Globus pallidus (tissue), 1 donor: ENCODE measurements around the gene CHD6.

Source experiments
- DNase-seq: peaks from one replicate; pipeline ENCODE4 v3.0.0-alpha.2; 2015; ENCODE audit warnings: low spot score

CHD6 gene

DNA sequence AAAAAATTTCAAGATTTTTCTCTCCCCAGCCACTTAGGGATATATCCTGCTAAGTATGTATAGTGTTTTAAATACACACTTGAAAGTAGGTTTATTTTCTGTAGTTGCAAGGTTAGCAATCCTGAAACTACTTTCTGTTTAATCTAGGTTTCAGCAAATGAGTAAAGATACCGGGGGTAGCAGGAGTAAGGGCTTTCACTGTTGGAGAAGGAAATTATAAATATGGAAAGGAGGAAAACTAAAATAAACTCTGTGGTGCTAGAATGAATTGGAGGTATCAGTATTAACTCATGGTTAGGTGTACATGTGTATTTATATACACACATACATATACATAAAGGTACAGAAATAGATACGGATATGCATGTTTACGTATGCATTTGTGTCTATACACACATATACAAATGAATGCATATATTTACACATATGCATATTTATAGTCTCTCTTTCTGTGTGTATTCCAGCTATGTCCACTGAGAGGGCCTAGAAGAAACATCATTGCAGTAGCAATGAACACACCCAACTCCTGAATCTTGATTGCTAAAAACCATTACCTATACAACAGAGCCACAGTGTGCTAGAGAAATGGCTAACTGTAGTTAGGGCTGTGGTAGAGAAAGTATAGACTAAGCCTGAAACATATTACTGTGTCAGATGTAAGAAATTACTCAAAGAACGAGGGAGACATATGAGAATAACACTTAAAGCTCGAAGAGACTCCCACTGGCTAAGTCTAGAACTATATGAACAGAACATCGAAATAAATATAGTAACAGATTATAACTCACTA, 155.6 kb downstream of the CHD6 start:
- no peak for DNase-seq

- DNase-seq: no peak
These were observed 159.4 kb downstream of the CHD6 start for GRCh38 chr20:41458761-41459160.

- no peak for DNase-seq
These were observed 160.9 kb downstream of the CHD6 start for GRCh38 chr20:41457173-41457857.

DNA sequence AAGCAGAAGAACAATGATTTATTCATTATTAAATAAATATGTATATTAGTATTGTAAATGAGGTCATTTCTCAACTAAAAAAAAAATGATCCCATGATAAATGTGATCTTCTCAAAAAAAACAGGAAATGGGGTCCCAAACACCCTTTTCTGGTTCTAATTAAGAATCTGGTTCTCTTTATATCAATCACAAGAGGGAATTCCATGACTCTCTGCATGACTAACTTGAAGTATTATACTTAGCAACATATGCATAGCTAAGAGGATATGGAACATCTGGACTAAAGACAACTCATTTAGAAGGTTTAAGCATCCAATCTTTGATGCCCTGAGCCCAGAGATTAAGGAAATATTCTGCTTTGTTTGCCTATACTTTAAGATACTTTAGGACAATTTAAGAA, 161.8 kb downstream of the CHD6 start:
- no peak for DNase-seq

DNA sequence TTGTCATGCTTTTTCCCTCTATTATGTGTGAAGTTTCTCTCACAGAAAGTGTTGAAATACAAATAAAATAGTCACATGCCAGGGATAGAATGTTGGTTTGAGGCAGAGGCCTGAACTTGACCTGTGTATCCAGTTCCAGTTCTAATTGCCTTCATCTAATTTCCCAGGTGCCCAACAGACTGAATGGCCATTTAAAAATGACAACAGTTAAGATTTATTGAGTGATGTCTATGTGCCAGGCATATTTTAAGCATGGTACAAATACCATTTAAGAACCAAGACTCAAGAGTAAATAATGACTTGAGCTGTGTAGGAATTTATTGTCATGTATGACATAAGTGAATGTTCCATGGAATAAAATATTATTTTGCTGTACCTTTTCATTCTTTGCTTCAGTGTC, 163.9 kb downstream of the CHD6 start:
- DNase-seq: no peak

GRCh38 chr20:41453010-41453950, 164.9 kb downstream of the CHD6 start:
- DNase-seq: no peak

GRCh38 chr20:41452226-41452625, 166.0 kb downstream of the CHD6 start:
- DNase-seq: no peak

- DNase-seq: no peak
These were observed 171.2 kb downstream of the CHD6 start for GRCh38 chr20:41447006-41447405.

- DNase-seq: no peak
These were observed 171.7 kb downstream of the CHD6 start for GRCh38 chr20:41446456-41446855.

GRCh38 chr20:41444821-41445220, 173.4 kb downstream of the CHD6 start:
- no peak for DNase-seq

- peak; percentile 11 for DNase-seq
These were observed 174.5 kb downstream of the CHD6 start for GRCh38 chr20:41443691-41444090.

DNA sequence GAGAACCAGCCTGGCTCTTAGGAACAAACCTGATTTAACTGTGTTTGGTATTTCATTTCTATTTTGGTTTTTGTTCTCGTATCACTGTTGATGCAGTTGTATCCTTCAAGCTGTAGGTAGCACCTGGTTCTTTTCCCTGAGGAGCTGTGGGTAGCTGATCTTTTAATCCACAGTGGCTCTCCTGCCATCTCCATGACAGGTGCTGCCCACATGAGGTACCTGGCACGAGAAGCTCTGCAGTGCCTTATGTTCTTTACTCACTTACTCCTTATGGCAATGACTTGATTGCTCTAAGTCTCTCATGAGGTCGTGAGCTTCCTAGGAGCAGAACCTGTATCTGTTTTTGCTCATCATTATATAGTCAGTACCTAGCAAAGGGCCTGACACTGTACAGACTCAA, 177.3 kb downstream of the CHD6 start:
- no peak for DNase-seq

- no peak for DNase-seq
These were observed 180.3 kb downstream of the CHD6 start for GRCh38 chr20:41437836-41438235.

GRCh38 chr20:41436679-41437078, 181.5 kb downstream of the CHD6 start:
- no peak for DNase-seq

DNA sequence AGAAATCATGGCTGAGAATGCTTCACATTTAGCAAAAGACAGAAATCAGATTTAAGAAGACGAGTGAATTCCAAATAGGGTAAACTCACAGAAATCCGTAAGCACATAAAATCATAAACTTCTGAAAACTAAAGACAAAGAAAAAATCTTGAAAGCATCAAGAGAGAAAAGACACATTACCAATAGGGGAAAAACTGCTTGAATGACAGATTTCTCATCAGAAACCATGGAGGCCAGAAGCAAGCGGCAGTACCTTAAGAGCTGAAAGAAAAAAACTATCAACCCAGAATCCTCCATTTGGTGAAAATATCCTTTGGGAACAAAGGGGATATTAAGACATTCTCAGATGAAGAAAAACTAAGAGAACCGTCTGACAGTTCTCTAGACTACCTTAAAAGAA, 185.0 kb downstream of the CHD6 start:
- no peak for DNase-seq

- no peak for DNase-seq
These were observed 185.4 kb downstream of the CHD6 start for GRCh38 chr20:41432746-41433145.

- DNase-seq: no peak
These were observed 189.9 kb downstream of the CHD6 start for GRCh38 chr20:41428285-41428684.

- DNase-seq: no peak
These were observed 190.3 kb downstream of the CHD6 start for GRCh38 chr20:41427833-41428232.

DNA sequence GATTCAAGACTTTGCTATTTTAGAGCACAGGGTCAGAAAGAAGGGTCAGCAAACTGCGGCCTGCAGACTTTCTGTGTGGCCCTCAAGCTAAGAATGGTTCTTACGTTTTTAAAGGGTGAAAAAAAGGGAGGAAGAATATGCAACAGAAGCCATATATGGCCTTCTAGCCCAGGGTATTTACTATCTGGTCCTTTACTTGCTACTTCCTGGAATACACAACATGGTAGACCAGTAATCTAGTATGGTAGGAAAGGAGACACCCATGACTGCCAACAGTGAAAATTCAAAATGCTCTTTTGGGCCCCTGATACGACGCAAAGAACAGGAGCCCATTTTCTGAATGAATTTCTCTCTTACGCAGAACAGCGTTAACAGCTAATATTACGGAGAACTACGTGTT, 191.2 kb downstream of the CHD6 start:
- DNase-seq: no peak

- no peak for DNase-seq
These were observed 191.9 kb downstream of the CHD6 start for GRCh38 chr20:41426086-41426830.

DNA sequence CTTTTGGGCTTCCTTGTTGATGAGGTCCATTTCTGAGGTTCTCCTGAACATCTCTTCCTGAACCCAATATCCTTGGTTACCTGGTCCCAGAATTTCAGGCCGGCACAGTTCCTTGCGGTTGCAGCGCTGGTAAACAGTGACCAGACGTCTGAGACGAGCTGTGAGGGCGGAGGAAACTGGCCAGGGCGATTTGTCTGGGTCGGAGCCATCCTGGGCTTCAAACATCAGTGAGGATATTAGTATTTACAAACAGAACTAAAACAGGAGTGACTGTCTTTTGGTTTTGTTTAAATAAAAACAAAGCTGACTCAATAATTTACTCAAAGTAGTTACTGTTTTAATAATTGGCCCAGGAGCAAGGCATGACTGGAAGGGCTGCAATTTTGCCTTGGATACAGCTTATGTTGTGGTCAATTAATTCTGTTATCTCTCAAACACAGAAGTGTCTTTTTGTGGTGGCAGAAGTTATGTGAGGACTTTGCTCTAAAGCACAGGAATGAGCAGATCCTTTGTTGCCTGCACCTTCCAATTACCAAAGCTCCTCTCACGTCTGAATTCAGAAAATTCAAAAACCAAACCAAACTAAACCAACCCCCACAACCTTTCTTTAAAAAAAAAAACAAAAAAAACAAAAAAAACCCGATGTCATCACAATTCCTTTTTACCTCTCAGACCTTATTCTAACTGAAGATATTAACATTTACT, 192.8 kb downstream of the CHD6 start:
- DNase-seq: no peak
